Ovary (tissue), 3 donors: ENCODE results near the gene SHISA9.

Source experiments
- EP300 ChIP-seq: sonication (generic); formaldehyde crosslinking; IDR thresholded peaks from one replicate; pipeline ENCODE4 v1.6.1; 2017; ENCODE audit warnings: antibody characterized with exemption
- POLR2A ChIP-seq: fragments of 450-650 bp; IDR thresholded peaks from one replicate; pipeline ENCODE4 v1.6.1; 2017; ENCODE audit warnings: antibody characterized with exemption, mild to moderate bottlenecking, moderate library complexity
- TF ChIP-seq, protein P1 (sequence below), 3 donors: fragments of 450-650 bp in 2 of 3; fragments of 200-600 bp in 1 of 3; IDR thresholded peaks; one replicate each; pipeline versions ENCODE4 v1.5.1 to v1.8.0; 2016 to 2022; ENCODE audit warnings: antibody characterized with exemption in 3 of 3, mild to moderate bottlenecking in 1 of 3
- donor health status: DM: no; HTN: no; CAD: no.

DNA sequence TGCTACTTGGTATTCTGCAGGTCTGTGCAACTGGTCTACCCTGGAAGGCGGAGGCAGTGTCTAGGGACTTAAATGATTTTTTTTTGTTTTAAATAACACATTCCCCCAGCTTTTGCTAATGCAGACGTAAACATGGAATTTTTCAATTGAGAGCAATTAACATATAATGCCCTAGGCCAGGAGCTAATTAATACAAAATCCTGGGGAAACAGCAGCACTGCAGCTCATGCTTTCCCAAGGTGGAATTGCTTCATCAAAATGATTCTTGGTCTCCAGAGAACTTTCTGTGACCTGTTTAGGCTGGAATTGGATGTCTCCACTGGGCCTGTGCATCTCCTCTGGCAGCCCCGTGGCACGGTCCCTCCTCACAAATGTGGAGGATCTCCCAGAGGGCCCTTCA lies 50.6 kb downstream of the SHISA9 start:
- TF ChIP-seq, protein P1, sequence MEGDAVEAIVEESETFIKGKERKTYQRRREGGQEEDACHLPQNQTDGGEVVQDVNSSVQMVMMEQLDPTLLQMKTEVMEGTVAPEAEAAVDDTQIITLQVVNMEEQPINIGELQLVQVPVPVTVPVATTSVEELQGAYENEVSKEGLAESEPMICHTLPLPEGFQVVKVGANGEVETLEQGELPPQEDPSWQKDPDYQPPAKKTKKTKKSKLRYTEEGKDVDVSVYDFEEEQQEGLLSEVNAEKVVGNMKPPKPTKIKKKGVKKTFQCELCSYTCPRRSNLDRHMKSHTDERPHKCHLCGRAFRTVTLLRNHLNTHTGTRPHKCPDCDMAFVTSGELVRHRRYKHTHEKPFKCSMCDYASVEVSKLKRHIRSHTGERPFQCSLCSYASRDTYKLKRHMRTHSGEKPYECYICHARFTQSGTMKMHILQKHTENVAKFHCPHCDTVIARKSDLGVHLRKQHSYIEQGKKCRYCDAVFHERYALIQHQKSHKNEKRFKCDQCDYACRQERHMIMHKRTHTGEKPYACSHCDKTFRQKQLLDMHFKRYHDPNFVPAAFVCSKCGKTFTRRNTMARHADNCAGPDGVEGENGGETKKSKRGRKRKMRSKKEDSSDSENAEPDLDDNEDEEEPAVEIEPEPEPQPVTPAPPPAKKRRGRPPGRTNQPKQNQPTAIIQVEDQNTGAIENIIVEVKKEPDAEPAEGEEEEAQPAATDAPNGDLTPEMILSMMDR (IDR thresholded peaks at IDR 0.05) = no peak
- TF ChIP-seq POLR2A = no peak
- no peak for TF ChIP-seq EP300
